ENCODE results near the gene APC2. TPM values are rescaled to one million over a fixed set of nuclear protein-coding genes. Genes with fewer than 3 reads are reported as not detected.

Gene APC2
- total RNA-seq, 1 experiment from 2014 or later = 1.4 TPM

- no peaks in the 10 kb centered on the region for H3K9me3 Mint-ChIP-seq
- H3K36me3 Mint-ChIP-seq = peaks cover 35% of the 10 kb centered on the region
- no peaks in the 10 kb centered on the region for H3K27me3 Mint-ChIP-seq (ENCODE audit: low read depth)
- ATAC-seq (no peak), DNase-seq (ENCODE audit: low spot score) (no peak)
- ChIA-PET CTCF (no interaction called here), POLR2A (no interaction called here)
- TF ChIP-seq OVOL2 (CRISPR knock-in tag; IDR thresholded peaks at IDR 0.05; ENCODE audit: borderline replicate concordance) (no peak), CDX4 (CRISPR knock-in tag; IDR thresholded peaks at IDR 0.05; ENCODE audit: borderline replicate concordance) (no peak), ATF6 (CRISPR knock-in tag; IDR thresholded peaks at IDR 0.05) (no peak), ZBTB21 (CRISPR knock-in tag; IDR thresholded peaks at IDR 0.05; ENCODE audit: borderline replicate concordance) (no peak), ZNF512 (CRISPR knock-in tag; IDR thresholded peaks at IDR 0.05; ENCODE audit: borderline replicate concordance) (no peak), E2F4 (CRISPR knock-in tag; IDR thresholded peaks at IDR 0.05; ENCODE audit: borderline replicate concordance, low read depth) (no peak), TEAD1 (CRISPR knock-in tag; IDR thresholded peaks at IDR 0.05) (no peak), ESRRA (CRISPR knock-in tag; IDR thresholded peaks at IDR 0.05; ENCODE audit: borderline replicate concordance) (no peak), HMGXB4 (CRISPR knock-in tag; IDR thresholded peaks at IDR 0.05) (no peak), MYBL2 (CRISPR knock-in tag; IDR thresholded peaks at IDR 0.05) (no peak), CREB1 (CRISPR knock-in tag; IDR thresholded peaks at IDR 0.05) (no peak), USF2 (CRISPR knock-in tag; IDR thresholded peaks at IDR 0.05) (no peak), HMGA2 (CRISPR knock-in tag; IDR thresholded peaks at IDR 0.05) (no peak), EMX1 (CRISPR knock-in tag; IDR thresholded peaks at IDR 0.05) (no peak), CREM (CRISPR knock-in tag; IDR thresholded peaks at IDR 0.05) (no peak)
- H3K27ac Mint-ChIP-seq = no peak overlapping the region
- no peak overlapping the region for H3K4me3 Mint-ChIP-seq
- no peaks in the 10 kb centered on the region for H3K4me1 Mint-ChIP-seq
Measured at GRCh38 chr19:1431759-1432506, 18.0 kb upstream of the APC2 start.

GRCh38 chr19:1432507-1432887 lies 17.4 kb upstream of the APC2 start:
- peaks cover 32% of the 10 kb centered on the region for H3K36me3 Mint-ChIP-seq
- POLR2A ChIA-PET = no interaction called here
- H3K27ac Mint-ChIP-seq = no peak overlapping the region

More at GRCh38 chr19:1432507-1432887, 17.4 kb upstream of the APC2 start:
- H3K9me3 Mint-ChIP-seq = no peaks in the 10 kb centered on the region
- no peaks in the 10 kb centered on the region for H3K4me1 Mint-ChIP-seq
- no peak for TF ChIP-seq ATF1 (CRISPR knock-in tag; IDR thresholded peaks at IDR 0.05)
- no peak for TF ChIP-seq ZNF423 (CRISPR knock-in tag; IDR thresholded peaks at IDR 0.05)
- no peak for TF ChIP-seq ZBTB21 (CRISPR knock-in tag; IDR thresholded peaks at IDR 0.05; ENCODE audit: borderline replicate concordance)
- TF ChIP-seq ERG (CRISPR knock-in tag; IDR thresholded peaks at IDR 0.05) = no peak
- TF ChIP-seq E2F1 (CRISPR knock-in tag; IDR thresholded peaks at IDR 0.05) = no peak
- TF ChIP-seq PREB (CRISPR knock-in tag; IDR thresholded peaks at IDR 0.05; ENCODE audit: borderline replicate concordance) = no peak
- no peak for TF ChIP-seq ATF6 (CRISPR knock-in tag; IDR thresholded peaks at IDR 0.05)
- H3K4me3 Mint-ChIP-seq = no peak overlapping the region
- DNase-seq (ENCODE audit: low spot score) (no peak), ATAC-seq (no peak)
- CTCF ChIA-PET = no interaction called here
- H3K27me3 Mint-ChIP-seq (ENCODE audit: low read depth) = no peaks in the 10 kb centered on the region

All from WTC11 (cell line).